ENCODE measurements around the gene TSPAN9.

- TF ChIP-seq, protein P1, sequence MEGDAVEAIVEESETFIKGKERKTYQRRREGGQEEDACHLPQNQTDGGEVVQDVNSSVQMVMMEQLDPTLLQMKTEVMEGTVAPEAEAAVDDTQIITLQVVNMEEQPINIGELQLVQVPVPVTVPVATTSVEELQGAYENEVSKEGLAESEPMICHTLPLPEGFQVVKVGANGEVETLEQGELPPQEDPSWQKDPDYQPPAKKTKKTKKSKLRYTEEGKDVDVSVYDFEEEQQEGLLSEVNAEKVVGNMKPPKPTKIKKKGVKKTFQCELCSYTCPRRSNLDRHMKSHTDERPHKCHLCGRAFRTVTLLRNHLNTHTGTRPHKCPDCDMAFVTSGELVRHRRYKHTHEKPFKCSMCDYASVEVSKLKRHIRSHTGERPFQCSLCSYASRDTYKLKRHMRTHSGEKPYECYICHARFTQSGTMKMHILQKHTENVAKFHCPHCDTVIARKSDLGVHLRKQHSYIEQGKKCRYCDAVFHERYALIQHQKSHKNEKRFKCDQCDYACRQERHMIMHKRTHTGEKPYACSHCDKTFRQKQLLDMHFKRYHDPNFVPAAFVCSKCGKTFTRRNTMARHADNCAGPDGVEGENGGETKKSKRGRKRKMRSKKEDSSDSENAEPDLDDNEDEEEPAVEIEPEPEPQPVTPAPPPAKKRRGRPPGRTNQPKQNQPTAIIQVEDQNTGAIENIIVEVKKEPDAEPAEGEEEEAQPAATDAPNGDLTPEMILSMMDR (IDR thresholded peaks at IDR 0.05) = no peak
- TF ChIP-seq, protein P2, sequence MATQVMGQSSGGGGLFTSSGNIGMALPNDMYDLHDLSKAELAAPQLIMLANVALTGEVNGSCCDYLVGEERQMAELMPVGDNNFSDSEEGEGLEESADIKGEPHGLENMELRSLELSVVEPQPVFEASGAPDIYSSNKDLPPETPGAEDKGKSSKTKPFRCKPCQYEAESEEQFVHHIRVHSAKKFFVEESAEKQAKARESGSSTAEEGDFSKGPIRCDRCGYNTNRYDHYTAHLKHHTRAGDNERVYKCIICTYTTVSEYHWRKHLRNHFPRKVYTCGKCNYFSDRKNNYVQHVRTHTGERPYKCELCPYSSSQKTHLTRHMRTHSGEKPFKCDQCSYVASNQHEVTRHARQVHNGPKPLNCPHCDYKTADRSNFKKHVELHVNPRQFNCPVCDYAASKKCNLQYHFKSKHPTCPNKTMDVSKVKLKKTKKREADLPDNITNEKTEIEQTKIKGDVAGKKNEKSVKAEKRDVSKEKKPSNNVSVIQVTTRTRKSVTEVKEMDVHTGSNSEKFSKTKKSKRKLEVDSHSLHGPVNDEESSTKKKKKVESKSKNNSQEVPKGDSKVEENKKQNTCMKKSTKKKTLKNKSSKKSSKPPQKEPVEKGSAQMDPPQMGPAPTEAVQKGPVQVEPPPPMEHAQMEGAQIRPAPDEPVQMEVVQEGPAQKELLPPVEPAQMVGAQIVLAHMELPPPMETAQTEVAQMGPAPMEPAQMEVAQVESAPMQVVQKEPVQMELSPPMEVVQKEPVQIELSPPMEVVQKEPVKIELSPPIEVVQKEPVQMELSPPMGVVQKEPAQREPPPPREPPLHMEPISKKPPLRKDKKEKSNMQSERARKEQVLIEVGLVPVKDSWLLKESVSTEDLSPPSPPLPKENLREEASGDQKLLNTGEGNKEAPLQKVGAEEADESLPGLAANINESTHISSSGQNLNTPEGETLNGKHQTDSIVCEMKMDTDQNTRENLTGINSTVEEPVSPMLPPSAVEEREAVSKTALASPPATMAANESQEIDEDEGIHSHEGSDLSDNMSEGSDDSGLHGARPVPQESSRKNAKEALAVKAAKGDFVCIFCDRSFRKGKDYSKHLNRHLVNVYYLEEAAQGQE (IDR thresholded peaks at IDR 0.05; ENCODE audit: insufficient read depth in 1 of 2, low read depth in 2 of 2, low read length in 1 of 2) = no peak
Measured at GRCh38 chr12:3241621-3242020, 164.4 kb downstream of the TSPAN9 start.
